ENCODE results near the gene TRMT112. TPM values are rescaled to one million over a fixed set of nuclear protein-coding genes. Genes with fewer than 3 reads are reported as not detected.

TRMT112 gene
- total and polyA plus RNA-seq, 2 of the 8 experiments (the other 6 are each of a cell fraction or from before 2014, with no cell fraction given) = 300 to 650 TPM

- Histone ChIP-seq H2BK15ac (ENCODE audit: low read length) (peak overlapping the region; percentile 98), H3K4ac (replicated peaks; ENCODE audit: insufficient read length, low read depth, low read length) (no peak overlapping the region), H4K20me1 (replicated peaks in 1 of 2; ENCODE audit: control insufficient read depth in 1 of 2, insufficient read depth in 2 of 2, low read length in 2 of 2) (no peaks in the 10 kb centered on the region), H3K79me2 (ENCODE audit: control insufficient read depth in 1 of 2, insufficient read depth in 2 of 2, low read length in 2 of 2) (no peaks in the 10 kb centered on the region), H4K91ac (replicated peaks; ENCODE audit: insufficient read length, low read length) (no peak overlapping the region), H3K23me2 (ENCODE audit: low read depth, low read length) (peaks cover 11% of the 10 kb centered on the region; the same call in 1 of the 2 replicates), H3K14ac (ENCODE audit: insufficient read length) (no peak overlapping the region), H3K18ac (ENCODE audit: extremely low read depth, low read length) (no peak overlapping the region; the same call in 1 of the 2 replicates), H3K4me2 (ENCODE audit: insufficient read depth in 1 of 2, low read depth in 2 of 2, low read length in 2 of 2) (no peak overlapping the region), H3K4me3 (ENCODE audit: extremely low read depth in 1 of 4, insufficient read depth in 2 of 4, low read depth in 3 of 4, low read length in 4 of 4) (no peak overlapping the region), H3K9ac (replicated peaks in 1 of 4; ENCODE audit: extremely low read depth in 1 of 4, low read depth in 3 of 4, low read length in 3 of 4) (no peak overlapping the region), H2AFZ (ENCODE audit: low read length) (no peak overlapping the region), H3K23ac (ENCODE audit: insufficient read length) (no peak overlapping the region), H2BK5ac (ENCODE audit: low read depth, low read length) (no peak overlapping the region), H3K27ac (ENCODE audit: low read depth, low read length) (no peak overlapping the region), H3K36me3 (ENCODE audit: control insufficient read depth in 2 of 4, insufficient read depth in 4 of 4, low read length in 3 of 4) (no peaks in the 10 kb centered on the region), H3K56ac (replicated peaks; ENCODE audit: insufficient read length, low read depth, low read length) (no peak overlapping the region), H2BK12ac (ENCODE audit: low read depth, low read length) (no peak overlapping the region), H3K9me3 (ENCODE audit: insufficient read depth in 2 of 2, low read depth in 1 of 2, low read length in 1 of 2) (no peaks in the 10 kb centered on the region), H3K4me1 (replicated peaks in 1 of 4; ENCODE audit: control insufficient read depth in 3 of 4, insufficient read depth in 4 of 4, low read length in 3 of 4) (peaks cover 0 to 23% (median 17%) of the 10 kb centered on the region in 4 experiments; a peak in 6 of 7 replicates), H4K8ac (ENCODE audit: extremely low read depth, insufficient read depth, low read length) (no peak overlapping the region), H2BK20ac (ENCODE audit: low read length) (no peak overlapping the region), H2BK120ac (replicated peaks; ENCODE audit: low read depth, low read length) (no peak overlapping the region), H4K5ac (ENCODE audit: insufficient read length, low read depth, low read length) (no peak overlapping the region), H2AK5ac (ENCODE audit: low read depth, low read length) (no peak overlapping the region), H3K27me3 (replicated peaks in 1 of 4; ENCODE audit: control insufficient read depth in 3 of 4, extremely low read depth in 1 of 4, insufficient read depth in 3 of 4, low read length in 3 of 4) (peaks cover 0 to 2% (median 0%) of the 10 kb centered on the region in 4 experiments; a peak in 1 of 7 replicates), H3K79me1 (ENCODE audit: low read depth, low read length) (no peaks in the 10 kb centered on the region)
- no peak for TF ChIP-seq BRCA1 (IDR thresholded peaks at IDR 0.05; ENCODE audit: low read depth, low read length)
- no peak for TF ChIP-seq HDAC2 (IDR thresholded peaks at IDR 0.05; ENCODE audit: borderline replicate concordance in 1 of 2, low read depth in 2 of 2, low read length in 2 of 2)
- TF ChIP-seq SIN3A (conservative IDR thresholded peaks at IDR 0.05 in 1 of 2, IDR thresholded peaks at IDR 0.05 in 1 of 2; ENCODE audit: low read depth in 1 of 2, low read length in 2 of 2) = no peak
- no peak for TF ChIP-seq TAF7 (optimal IDR thresholded peaks at IDR 0.05; ENCODE audit: borderline replicate concordance, low read depth, low read length)
- TF ChIP-seq, protein P1, sequence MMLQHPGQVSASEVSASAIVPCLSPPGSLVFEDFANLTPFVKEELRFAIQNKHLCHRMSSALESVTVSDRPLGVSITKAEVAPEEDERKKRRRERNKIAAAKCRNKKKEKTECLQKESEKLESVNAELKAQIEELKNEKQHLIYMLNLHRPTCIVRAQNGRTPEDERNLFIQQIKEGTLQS (IDR thresholded peaks at IDR 0.05; ENCODE audit: insufficient read depth, low read depth, low read length) = no peak
- TF ChIP-seq JUND (IDR thresholded peaks at IDR 0.05; ENCODE audit: low read length) = no peak
- no peak for TF ChIP-seq TBP (IDR thresholded peaks at IDR 0.05; ENCODE audit: low read depth, low read length)
- no peak for TF ChIP-seq RXRA (IDR thresholded peaks at IDR 0.05; ENCODE audit: insufficient read depth, low read depth, low read length)
- no peak for TF ChIP-seq TEAD4 (IDR thresholded peaks at IDR 0.05; ENCODE audit: low read depth, low read length)
- no peak for TF ChIP-seq CBX8 (IDR thresholded peaks at IDR 0.05; ENCODE audit: borderline replicate concordance, low read depth, low read length)
- TF ChIP-seq RFX5 (IDR thresholded peaks at IDR 0.05; ENCODE audit: borderline replicate concordance, low read depth, low read length) = no peak
- TF ChIP-seq SIRT6 (IDR thresholded peaks at IDR 0.05; ENCODE audit: low read length) = no peak
- FAIRE-seq = no peak
- DNase-seq (ENCODE audit: low read depth in 1 of 2, low spot score in 2 of 2) = no peak
- 82% methylated on average over 4 of the region's 4 CpGs; no CpG with 5 or more reads in 1 of the 2 experiments for WGBS, 2 experiments (ENCODE audit: extremely low coverage in 1 of 2, insufficient coverage in 1 of 2, insufficient read length in 1 of 2, insufficient replicate concordance in 2 of 2, low coverage in 1 of 2, low lambda C conversion rate in 2 of 2, missing lambda C conversion rate in 1 of 2)
- CTCF ChIA-PET (ENCODE audit: partially characterized antibody) = interaction anchor here (1.1 to 37.6 kb wide), 5 partner anchors 11 to 312 kb away, joined by 3 to 614 read pairs (median 16); partner anchors contain the start of genes CATSPERZ, CCDC88B, ESRRA and FERMT3
- POLR2A ChIA-PET (ENCODE audit: partially characterized antibody) = interaction anchor here (2.3 to 2.5 kb wide), 2 partner anchors 8 to 22 kb away, joined by 12 to 15 read pairs; partner anchors contain the start of genes PRDX5 and TRMT112
Measured at GRCh38 chr11:64339286-64339685, 21.9 kb upstream of the TRMT112 start.
